Endothelial cell of umbilical vein (primary cell): ENCODE results near the gene FAM227B. TPM values are rescaled to one million over a fixed set of nuclear protein-coding genes. Genes with fewer than 3 reads are reported as not detected.

Experiments
- BruUV-seq: library from RNA; stranded (reverse); fragments of 400-500 nt; replicated peaks from 2 replicates; lab custom pipeline; 2021; lab: Mats Ljungman, UMichigan
- CTCF ChIA-PET: fragments of 300-600, 350-600 bp; sonication (Branson Sonifier 250); formaldehyde crosslinking; loops from one replicate; lab custom pipeline; 2021; ENCODE audit warnings: antibody characterized with exemption, inconsistent platforms; lab: Charles Lee
- POLR2A ChIA-PET: fragments of 300-600, 350-600 bp; sonication (Branson Sonifier 250); formaldehyde crosslinking; loops from one replicate; lab custom pipeline; 2021; ENCODE audit warnings: antibody characterized with exemption, inconsistent platforms; lab: Charles Lee
- DNase-seq: peaks from one replicate; pipeline ENCODE4 v3.0.0-alpha.2; 2011; ENCODE audit warnings: low read depth, low spot score
- FAIRE-seq: peaks from 2 replicates; lab custom pipeline; 2011; peaks lifted over from hg19 to GRCh38; lab: Jason Lieb, UNC
- H2AFZ ChIP-seq: 2 replicates; pipeline ENCODE4 v1.6.0; 2012; ENCODE audit warnings: low read depth, low read length, control low read depth, inconsistent platforms
- H3K27ac ChIP-seq: 2 replicates; pipeline ENCODE4 v1.5.1; 2011; ENCODE audit warnings: low read depth, mild to moderate bottlenecking, control low read depth, low read length, moderate library complexity; ENCODE audit not compliant: insufficient read depth
- H3K27me3 ChIP-seq, 2 experiments: 2 replicates each; pipeline versions ENCODE4 v1.6.0 to v1.6.1; 2011; ENCODE audit warnings: low read length in 2 of 2, mixed read lengths in 1 of 2; ENCODE audit not compliant: control insufficient read depth in 2 of 2, insufficient read depth in 2 of 2
- H3K36me3 ChIP-seq, 2 experiments: 2 replicates in 1 of 2; 3 replicates in 1 of 2; pipeline ENCODE4 v1.5.1; 2011; ENCODE audit warnings: low read length in 2 of 2, mild to moderate bottlenecking in 1 of 2, moderate library complexity in 1 of 2; ENCODE audit not compliant: control insufficient read depth in 2 of 2, insufficient read depth in 2 of 2; ENCODE audit errors: extremely low read depth in 1 of 2
- H3K4me1 ChIP-seq: 3 replicates; pipeline ENCODE4 v1.5.1; 2011; ENCODE audit warnings: mild to moderate bottlenecking, low read length; ENCODE audit not compliant: control insufficient read depth, insufficient read depth; ENCODE audit errors: extremely low read depth
- H3K4me2 ChIP-seq: 2 replicates; pipeline ENCODE4 v1.6.1; 2011; ENCODE audit warnings: low read length, control low read depth, mixed read lengths; ENCODE audit not compliant: insufficient read depth
- H3K4me3 ChIP-seq, 3 experiments: fragments of 200-600 bp in 1 of 3; sonication (generic), shearing (Covaris generic) in 1 of 3; replicated peaks in 1 of 3; 2 replicates each; pipeline ENCODE4 v1.5.1; 2011 to 2016; ENCODE audit warnings: control low read depth in 3 of 3, low read length in 3 of 3, mild to moderate bottlenecking in 2 of 3, inconsistent platforms in 1 of 3, low read depth in 1 of 3, moderate library complexity in 1 of 3; ENCODE audit not compliant: insufficient read depth in 1 of 3
- H3K79me2 ChIP-seq: 2 replicates; pipeline ENCODE4 v1.6.0; 2012; ENCODE audit warnings: low read length, inconsistent platforms; ENCODE audit not compliant: control insufficient read depth, insufficient read depth
- H3K9ac ChIP-seq: replicated peaks from 2 replicates; pipeline ENCODE3; 2011; ENCODE audit warnings: low read length, control low read depth; ENCODE audit not compliant: insufficient read depth; ENCODE audit errors: extremely low read depth
- H3K9me1 ChIP-seq: replicated peaks from 3 replicates; pipeline ENCODE4 v1.6.0; 2011; ENCODE audit warnings: mild to moderate bottlenecking, low read length; ENCODE audit not compliant: control insufficient read depth, insufficient read depth; ENCODE audit errors: extremely low read depth
- H3K9me3 ChIP-seq: replicated peaks from 2 replicates; pipeline ENCODE4 v1.5.1; 2012; ENCODE audit warnings: low read length, inconsistent platforms; ENCODE audit not compliant: control insufficient read depth, insufficient read depth
- H4K20me1 ChIP-seq: replicated peaks from 2 replicates; pipeline ENCODE3; 2011; ENCODE audit warnings: mild to moderate bottlenecking, low read length; ENCODE audit not compliant: control insufficient read depth, insufficient read depth; ENCODE audit errors: extremely low read depth
- CTCF ChIP-seq, 2 donors: IDR thresholded peaks; 1 replicate in 1 of 2; 2 replicates in 1 of 2; pipeline ENCODE4 v1.5.1; 2011; ENCODE audit warnings: low read length in 2 of 2, mild to moderate bottlenecking in 2 of 2, moderate library complexity in 2 of 2, control low read depth in 1 of 2, inconsistent platforms in 1 of 2, low read depth in 1 of 2; ENCODE audit not compliant: insufficient read depth in 1 of 2; ENCODE audit errors: extremely low read depth in 1 of 2
- EZH2 ChIP-seq: IDR thresholded peaks from 2 replicates; pipeline ENCODE4 v1.6.1; 2012; ENCODE audit warnings: borderline replicate concordance, low read depth, mild to moderate bottlenecking, moderate library complexity, low read length, inconsistent platforms; ENCODE audit not compliant: severe bottlenecking
- FOS ChIP-seq: IDR thresholded peaks from 2 replicates; pipeline ENCODE4 v1.6.1; 2011; ENCODE audit warnings: mild to moderate bottlenecking, low read length, moderate library complexity, borderline replicate concordance; ENCODE audit not compliant: insufficient read depth
- GATA2 ChIP-seq: IDR thresholded peaks from 2 replicates; pipeline ENCODE4 v1.7.0; 2011; ENCODE audit warnings: low read depth, mild to moderate bottlenecking, moderate library complexity, mixed read lengths, low read length; ENCODE audit not compliant: insufficient read length, insufficient read depth
- MAX ChIP-seq: IDR thresholded peaks from 2 replicates; pipeline ENCODE4 v1.6.1; 2011; ENCODE audit not compliant: insufficient read depth, insufficient read length
- MYC ChIP-seq: IDR thresholded peaks from one replicate; pipeline ENCODE4 v1.6.1; 2011; ENCODE audit warnings: mild to moderate bottlenecking, low read depth, low read length
- POLR2A ChIP-seq: IDR thresholded peaks from 2 replicates; pipeline ENCODE4 v1.6.1; 2012; ENCODE audit warnings: low read depth, mild to moderate bottlenecking, control low read depth, low read length
- dilution Hi-C: fragments of 300-500 bp; cut with MboI; formaldehyde crosslinking; loops from one replicate; pipeline ENCODE4 v1.15.0; 2019; ENCODE audit warnings: low sequenced_read_pairs; ENCODE audit not compliant: extremely low pct_ligation_motif_present
- intact Hi-C: fragments of 100-400 bp; cut with micrococcal nuclease; formaldehyde crosslinking; loops from one replicate; pipeline ENCODE4 v1.10.0; 2022
- polyA plus RNA-seq, 4 experiments: library from polyadenylated mRNA; depleted of rRNA in 3 of 4; stranded (reverse) in 3 of 4; unstranded in 1 of 4; fragments of >200 nt; gene quantifications; 2 replicates each; pipeline versions ENCODE4 v1.2.1 to v1.2.3, GENCODE V29; 2011 to 2012; ENCODE audit warnings: missing spikeins in 1 of 4
- total RNA-seq: library from RNA; stranded (reverse); gene quantifications from 2 replicates; pipeline ENCODE4 v1.2.3, GENCODE V29; 2021

The FAM227B gene
- total and polyA plus RNA-seq, 2 donors (not counting 3 experiments of a cell fraction or from before 2014, with no cell fraction given): 1.5 to 1.8 TPM

- Histone ChIP-seq H4K20me1 (no peaks in the 10 kb centered on the region), H3K79me2 (no peaks in the 10 kb centered on the region), H3K27ac (no peak overlapping the region), H3K36me3 (no peaks in the 10 kb centered on the region), H3K4me1 (no peaks in the 10 kb centered on the region), H3K9ac (no peak overlapping the region), H3K9me3 (no peaks in the 10 kb centered on the region), H3K27me3 (peaks cover 0 to 2% of the 10 kb centered on the region in 2 experiments), H3K4me2 (no peak overlapping the region), H2AFZ (no peak overlapping the region), H3K9me1 (no peaks in the 10 kb centered on the region), H3K4me3 (no peak overlapping the region)
- FAIRE-seq (no peak), DNase-seq (no peak)
- BruUV-seq: no TSS peak
- ChIA-PET CTCF (no interaction called here), POLR2A (no interaction called here)
- TF ChIP-seq EZH2 (no peak), MAX (no peak), CTCF (IDR thresholded peaks at IDR 0.05; ENCODE audit: extremely low read depth in 1 of 2, insufficient read depth in 1 of 2, low read depth in 1 of 2, low read length in 2 of 2) (no peak), GATA2 (no peak), FOS (no peak), POLR2A (no peak), MYC (no peak)
- intact Hi-C loops (no loop called here), dilution Hi-C loops (no loop called here)
Measured at GRCh38 chr15:49464522-49464921, 156.1 kb downstream of the FAM227B start.
